AG09309 (cell line): Measurements from ENCODE around the gene SIRT2.

ENCODE experiments used
- DNase-seq: peaks from one replicate; pipeline ENCODE4 v3.0.0-alpha.2; 2010; ENCODE audit warnings: low read depth
- H3K4me3 ChIP-seq: 2 replicates; pipeline ENCODE4 v1.5.1; 2011; ENCODE audit warnings: mild to moderate bottlenecking, low read depth, low read length, moderate library complexity; ENCODE audit not compliant: control insufficient read depth
- TF ChIP-seq, protein P1 (sequence below): IDR thresholded peaks from 2 replicates; pipeline ENCODE4 v1.5.1; 2011; ENCODE audit warnings: mild to moderate bottlenecking, low read depth, low read length, inconsistent platforms; ENCODE audit not compliant: insufficient read depth, control insufficient read depth; ENCODE audit errors: missing control alignments

SIRT2 gene

DNA sequence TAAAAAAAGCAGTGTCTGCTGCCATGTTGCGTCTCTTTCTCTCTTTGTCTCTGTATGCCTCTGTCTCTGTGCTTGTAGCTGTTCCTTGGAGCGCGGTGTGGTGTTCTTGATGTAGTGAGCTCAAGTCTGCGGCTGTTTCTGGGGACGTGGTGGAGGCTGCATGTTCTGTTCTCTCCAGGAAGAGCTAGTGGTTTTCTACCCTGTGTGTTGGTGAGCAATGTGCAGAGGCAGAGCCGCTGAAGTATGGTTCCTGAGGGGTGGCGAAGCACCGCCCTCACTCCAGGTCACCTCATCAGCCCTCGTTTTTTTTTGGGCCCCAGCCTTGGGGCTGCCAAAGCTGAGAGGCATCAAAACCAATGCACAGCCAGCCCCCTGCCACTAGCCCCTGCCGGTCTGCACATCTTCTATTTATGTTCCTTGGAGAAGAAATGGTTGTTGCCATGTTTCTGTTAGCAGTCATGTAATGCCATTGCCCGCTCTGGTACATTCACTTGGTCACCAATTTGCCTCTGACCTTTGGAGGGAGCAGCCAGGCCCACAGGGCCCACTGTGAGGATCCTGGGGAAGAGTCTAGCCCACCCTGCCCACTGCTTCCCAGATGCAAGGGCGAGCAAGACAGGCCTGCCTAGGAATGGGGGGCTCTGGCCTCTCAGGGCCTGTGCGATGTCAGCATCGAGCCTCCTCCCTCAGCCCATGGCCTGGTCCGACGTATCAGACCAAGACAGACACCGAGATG is 56.8 kb downstream of the SIRT2 start:
- TF ChIP-seq, protein P1, sequence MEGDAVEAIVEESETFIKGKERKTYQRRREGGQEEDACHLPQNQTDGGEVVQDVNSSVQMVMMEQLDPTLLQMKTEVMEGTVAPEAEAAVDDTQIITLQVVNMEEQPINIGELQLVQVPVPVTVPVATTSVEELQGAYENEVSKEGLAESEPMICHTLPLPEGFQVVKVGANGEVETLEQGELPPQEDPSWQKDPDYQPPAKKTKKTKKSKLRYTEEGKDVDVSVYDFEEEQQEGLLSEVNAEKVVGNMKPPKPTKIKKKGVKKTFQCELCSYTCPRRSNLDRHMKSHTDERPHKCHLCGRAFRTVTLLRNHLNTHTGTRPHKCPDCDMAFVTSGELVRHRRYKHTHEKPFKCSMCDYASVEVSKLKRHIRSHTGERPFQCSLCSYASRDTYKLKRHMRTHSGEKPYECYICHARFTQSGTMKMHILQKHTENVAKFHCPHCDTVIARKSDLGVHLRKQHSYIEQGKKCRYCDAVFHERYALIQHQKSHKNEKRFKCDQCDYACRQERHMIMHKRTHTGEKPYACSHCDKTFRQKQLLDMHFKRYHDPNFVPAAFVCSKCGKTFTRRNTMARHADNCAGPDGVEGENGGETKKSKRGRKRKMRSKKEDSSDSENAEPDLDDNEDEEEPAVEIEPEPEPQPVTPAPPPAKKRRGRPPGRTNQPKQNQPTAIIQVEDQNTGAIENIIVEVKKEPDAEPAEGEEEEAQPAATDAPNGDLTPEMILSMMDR = no peak
- no peak for DNase-seq
- H3K4me3 ChIP-seq = no peak overlapping the region

GRCh38 chr19:38841787-38842438 is 57.5 kb downstream of the SIRT2 start:
- no peak for DNase-seq
- TF ChIP-seq, protein P1 = no peak
- no peak overlapping the region for H3K4me3 ChIP-seq

GRCh38 chr19:38841180-38841766 is 58.1 kb downstream of the SIRT2 start:
- DNase-seq = no peak
- no peak overlapping the region for H3K4me3 ChIP-seq
- TF ChIP-seq, protein P1 = no peak

GRCh38 chr19:38840583-38840968 is 58.8 kb downstream of the SIRT2 start:
- DNase-seq = no peak
- no peak overlapping the region for H3K4me3 ChIP-seq
- TF ChIP-seq, protein P1 = no peak

- TF ChIP-seq, protein P1 = no peak
- DNase-seq = no peak
Measured at GRCh38 chr19:38839816-38840582, 59.4 kb downstream of the SIRT2 start.

DNA sequence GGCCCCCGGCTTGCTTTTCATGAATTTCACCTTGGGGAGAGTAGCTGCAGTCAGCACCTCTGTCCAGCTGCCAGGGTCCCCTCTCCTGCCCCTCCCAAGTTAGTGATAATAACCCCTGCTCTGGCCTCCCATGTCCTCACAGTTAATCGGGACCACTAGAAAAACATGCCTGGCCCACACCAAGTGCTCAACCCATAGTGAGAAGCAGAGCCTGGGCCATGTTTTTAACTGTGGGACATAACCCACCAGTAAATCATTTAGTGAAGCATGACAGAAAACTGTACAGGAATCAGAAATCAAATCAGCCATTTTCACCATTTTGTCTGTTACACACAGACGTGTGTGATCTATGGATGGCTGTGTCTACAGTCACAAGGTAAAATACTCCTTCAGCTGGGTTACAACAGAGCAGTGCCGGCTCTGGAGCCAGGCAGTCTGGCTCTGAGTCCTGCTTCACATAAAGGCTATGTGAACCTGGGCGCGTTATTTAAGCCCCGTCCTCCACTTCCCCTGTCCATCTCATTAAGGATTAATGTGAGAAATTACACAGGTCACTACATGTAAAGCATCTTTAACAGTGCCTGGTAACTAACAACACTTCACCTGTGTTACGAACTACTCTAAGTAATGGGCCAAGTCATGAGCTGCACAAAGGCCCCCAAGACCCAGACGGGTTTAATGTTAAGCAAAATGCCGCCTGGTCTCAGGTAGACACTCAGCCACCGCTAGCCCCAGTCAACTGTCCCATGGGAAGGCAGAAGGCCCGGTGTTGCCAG is 60.2 kb downstream of the SIRT2 start:
- TF ChIP-seq, protein P1 = no peak
- no peak overlapping the region for H3K4me3 ChIP-seq
- DNase-seq = no peak

More at GRCh38 chr19:38839816-38840582, 59.4 kb downstream of the SIRT2 start:
- H3K4me3 ChIP-seq = no peak overlapping the region
